Cardiac fibroblast (primary cell): ENCODE results near the gene PCDH17.

ENCODE experiments used
- DNase-seq, 2 donors: peaks; one replicate each; pipeline versions ENCODE4 v3.0.0 to v3.0.0-alpha.2; 2010; ENCODE audit warnings: low read depth in 2 of 2
- H3K4me3 ChIP-seq, 2 donors: replicated peaks in 1 of 2; 1 replicate in 1 of 2; 2 replicates in 1 of 2; pipeline ENCODE4 v1.5.1; 2011; ENCODE audit warnings: low read depth in 2 of 2, low read length in 2 of 2, mild to moderate bottlenecking in 2 of 2, moderate library complexity in 1 of 2
- TF ChIP-seq, protein P1 (sequence below): IDR thresholded peaks from one replicate; pipeline ENCODE4 v1.5.1; 2011; ENCODE audit warnings: low read depth, mild to moderate bottlenecking, low read length, inconsistent platforms

PCDH17 gene

DNA sequence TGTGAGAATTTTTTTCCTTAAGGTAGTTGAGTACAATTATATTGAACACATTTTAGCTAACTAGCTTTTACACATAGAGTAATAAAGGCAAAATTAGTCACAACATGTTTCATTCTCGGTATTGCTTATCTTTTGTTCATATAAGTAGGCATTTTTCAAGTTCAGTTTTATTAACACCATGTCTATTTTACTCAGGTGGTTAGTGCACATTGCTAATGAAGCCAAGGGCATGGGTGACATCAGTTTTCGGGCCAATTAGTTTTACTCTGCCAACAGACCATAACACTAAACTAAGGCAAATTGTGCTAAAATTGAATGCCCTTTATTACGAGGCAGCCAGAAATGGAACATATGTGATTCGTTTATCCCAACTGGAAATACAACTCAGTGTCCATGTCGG is 19.6 kb upstream of the PCDH17 start:
- TF ChIP-seq, protein P1, sequence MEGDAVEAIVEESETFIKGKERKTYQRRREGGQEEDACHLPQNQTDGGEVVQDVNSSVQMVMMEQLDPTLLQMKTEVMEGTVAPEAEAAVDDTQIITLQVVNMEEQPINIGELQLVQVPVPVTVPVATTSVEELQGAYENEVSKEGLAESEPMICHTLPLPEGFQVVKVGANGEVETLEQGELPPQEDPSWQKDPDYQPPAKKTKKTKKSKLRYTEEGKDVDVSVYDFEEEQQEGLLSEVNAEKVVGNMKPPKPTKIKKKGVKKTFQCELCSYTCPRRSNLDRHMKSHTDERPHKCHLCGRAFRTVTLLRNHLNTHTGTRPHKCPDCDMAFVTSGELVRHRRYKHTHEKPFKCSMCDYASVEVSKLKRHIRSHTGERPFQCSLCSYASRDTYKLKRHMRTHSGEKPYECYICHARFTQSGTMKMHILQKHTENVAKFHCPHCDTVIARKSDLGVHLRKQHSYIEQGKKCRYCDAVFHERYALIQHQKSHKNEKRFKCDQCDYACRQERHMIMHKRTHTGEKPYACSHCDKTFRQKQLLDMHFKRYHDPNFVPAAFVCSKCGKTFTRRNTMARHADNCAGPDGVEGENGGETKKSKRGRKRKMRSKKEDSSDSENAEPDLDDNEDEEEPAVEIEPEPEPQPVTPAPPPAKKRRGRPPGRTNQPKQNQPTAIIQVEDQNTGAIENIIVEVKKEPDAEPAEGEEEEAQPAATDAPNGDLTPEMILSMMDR: no peak
- H3K4me3 ChIP-seq: no peak overlapping the region
- DNase-seq: no peak

DNA sequence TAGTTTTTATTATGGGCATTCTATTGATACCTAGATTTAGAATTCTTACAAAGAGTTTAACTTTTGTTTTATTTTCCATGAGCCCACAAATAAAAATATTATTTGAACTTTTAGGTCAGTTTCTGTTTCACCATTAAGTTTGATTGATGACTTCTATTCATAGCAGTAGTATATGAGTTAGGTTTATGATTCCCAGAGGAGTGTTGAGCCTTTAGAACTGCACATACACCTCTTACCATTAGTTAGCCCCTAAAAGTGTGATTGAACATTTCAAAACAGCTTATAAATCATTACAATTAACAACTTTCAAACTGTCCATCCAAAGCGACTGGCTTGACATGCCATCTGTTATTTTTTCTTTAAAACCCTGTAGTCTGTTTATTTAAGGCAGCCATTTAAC is 19.0 kb upstream of the PCDH17 start:
- no peak for DNase-seq
- no peak overlapping the region for H3K4me3 ChIP-seq
- TF ChIP-seq, protein P1: no peak

DNA sequence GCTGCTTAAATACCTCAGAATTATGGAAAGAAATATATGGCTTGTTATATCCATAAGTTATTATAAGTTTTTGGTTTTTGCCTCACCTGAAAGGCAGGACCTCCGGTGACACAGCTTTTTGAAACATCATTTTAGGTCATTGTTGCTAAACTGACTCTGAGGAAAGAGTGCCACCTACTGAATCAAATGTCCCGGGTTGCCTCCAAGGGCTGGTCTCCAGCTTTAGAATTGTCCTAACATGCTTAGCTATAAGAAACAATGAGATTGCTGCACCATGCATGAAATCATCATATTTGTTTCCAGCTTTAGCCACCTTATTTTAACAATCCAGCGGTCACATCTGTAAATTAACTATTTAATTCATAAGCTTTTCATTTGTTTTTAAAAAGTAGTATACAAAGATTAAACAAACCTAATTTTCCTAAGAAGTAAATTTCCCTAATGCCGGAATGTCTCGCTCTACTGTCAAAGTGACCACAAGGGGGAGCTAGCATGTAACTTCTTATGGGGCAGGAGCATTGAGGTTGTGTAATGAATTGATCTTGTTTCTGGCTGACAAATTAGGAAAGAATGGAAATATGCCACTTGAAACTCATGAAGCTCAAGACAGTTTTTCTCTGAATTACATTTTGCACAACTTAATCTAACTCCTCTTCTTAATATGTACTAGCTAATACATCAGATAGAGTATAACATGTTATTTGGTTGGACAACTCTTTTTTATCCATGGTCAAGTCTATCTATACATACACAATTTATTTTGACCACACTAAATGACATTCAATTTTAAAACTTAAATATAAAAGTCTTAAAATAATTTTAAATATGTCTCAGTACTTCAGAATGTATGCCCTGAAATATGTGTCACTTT is 6.7 kb upstream of the PCDH17 start:
- DNase-seq: peak; percentile 68 to 76
- TF ChIP-seq, protein P1: peak; percentile 81
- H3K4me3 ChIP-seq: no peak overlapping the region

DNA sequence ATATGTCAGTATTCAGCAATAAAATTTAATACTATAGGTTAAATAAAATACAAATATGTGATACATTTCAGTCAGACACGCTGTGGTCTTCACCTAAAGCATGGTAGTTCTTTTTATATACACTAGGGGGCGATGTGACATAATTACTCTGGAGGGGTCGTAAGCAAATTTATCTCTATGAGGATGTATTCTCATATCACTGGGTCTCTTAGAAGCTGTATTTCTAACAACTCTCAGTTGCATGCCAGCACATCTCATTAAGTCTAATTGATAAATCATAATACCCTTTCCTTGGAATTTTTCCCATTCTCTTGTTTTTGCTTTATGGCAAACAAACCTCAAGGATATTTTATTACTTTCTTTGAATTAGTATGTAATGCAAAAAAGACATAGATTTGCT is 3.9 kb upstream of the PCDH17 start:
- TF ChIP-seq, protein P1: peak; percentile 57
- peak; percentile 33 to 53 for DNase-seq
- no peak overlapping the region for H3K4me3 ChIP-seq

GRCh38 chr13:57629391-57629804 is 2.1 kb upstream of the PCDH17 start:
- TF ChIP-seq, protein P1: no peak
- peak in 1 of 2 donors; percentile 3 for DNase-seq
- peak overlapping the region; percentile 35 to 48 for H3K4me3 ChIP-seq

- peak; percentile 68 to 80 for DNase-seq
- TF ChIP-seq, protein P1: no peak
- peak overlapping the region; percentile 35 to 48 for H3K4me3 ChIP-seq
Measured at GRCh38 chr13:57629821-57630235, 1.7 kb upstream of the PCDH17 start.
